ENCODE measurements around the gene SERPINH1.

SERPINH1 gene

DNA sequence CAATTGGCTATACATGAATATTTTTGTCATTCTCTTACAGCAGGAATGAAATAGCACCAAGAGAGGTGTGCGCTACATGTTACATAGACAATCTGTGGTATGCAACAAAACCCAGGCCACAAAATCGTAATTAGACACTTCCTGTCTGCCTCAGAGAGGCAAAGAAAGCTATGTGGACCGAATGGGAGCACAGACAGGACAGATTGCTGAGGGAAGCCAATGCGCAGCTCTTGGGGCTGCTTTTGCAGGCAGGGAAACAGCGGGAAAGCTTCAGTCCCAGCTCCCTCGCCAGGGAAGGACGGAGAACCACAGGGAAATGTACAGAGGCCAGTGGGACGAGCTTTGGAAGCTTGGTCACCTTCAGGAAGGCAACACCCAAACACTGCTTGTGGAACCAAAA, 40.9 kb downstream of the SERPINH1 start:
- DNase-seq: no peak

DNA sequence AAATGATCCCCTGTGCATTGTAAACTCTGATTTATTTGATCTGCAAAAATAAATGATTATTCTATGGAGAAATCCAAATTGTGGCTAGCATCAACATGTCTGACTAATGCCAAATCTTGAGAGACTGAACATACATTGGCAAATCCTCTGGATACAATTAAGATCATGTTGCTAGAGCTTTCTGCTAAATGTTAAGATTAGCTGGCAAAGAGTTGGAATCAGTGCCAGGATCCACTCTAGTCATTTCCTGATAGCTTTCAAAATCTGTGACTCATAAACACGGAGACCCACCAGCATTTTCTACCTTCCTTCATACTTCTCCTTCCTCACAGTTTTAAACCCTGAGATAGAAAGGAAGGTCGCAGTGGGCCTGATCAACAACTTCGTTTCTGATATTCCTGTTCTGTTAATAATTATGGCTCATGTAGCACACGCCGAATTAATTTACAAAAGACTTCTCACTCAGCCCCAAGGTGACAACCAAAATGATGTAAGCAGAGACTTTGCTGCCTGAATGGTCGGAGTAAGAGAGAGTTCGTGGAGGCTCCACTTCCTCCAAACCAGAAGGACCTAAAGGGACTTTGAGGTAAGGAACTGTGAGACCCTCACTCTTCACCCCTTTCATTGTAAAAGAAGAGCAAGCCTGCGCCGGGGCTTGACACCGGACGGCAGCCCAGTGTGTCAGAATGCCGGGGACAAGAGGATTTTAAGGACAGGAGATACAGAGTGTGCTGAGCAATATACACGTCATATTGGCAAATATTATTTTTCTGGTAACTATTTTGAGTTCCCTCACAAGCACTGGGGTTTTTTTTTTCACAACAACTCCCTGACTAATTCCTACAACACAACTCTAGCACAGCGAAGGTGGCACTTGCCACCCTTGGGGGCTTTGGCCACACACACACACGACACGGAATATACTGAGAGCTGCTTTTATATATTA, 42.0 kb downstream of the SERPINH1 start:
- DNase-seq: peak; percentile 24

DNA sequence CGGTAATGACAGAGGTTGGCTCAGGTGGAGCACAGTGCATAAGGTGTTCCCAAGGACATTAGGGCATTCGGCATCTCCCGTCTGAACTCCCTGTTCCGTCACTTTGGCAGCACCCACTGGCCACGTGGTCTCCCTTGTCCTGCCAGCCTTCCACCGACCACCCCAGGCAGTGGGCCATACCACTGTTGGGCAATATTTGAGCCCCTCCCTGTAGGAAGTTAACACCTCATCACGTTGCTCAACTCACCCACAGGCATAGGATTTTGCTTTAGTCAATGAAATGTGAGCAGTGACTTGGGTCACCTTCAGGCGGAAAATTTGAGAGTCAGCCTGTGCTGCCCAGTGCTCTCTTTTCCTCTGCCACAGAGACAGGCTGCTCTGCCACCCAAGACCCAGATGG, 44.0 kb downstream of the SERPINH1 start:
- DNase-seq: no peak

DNA sequence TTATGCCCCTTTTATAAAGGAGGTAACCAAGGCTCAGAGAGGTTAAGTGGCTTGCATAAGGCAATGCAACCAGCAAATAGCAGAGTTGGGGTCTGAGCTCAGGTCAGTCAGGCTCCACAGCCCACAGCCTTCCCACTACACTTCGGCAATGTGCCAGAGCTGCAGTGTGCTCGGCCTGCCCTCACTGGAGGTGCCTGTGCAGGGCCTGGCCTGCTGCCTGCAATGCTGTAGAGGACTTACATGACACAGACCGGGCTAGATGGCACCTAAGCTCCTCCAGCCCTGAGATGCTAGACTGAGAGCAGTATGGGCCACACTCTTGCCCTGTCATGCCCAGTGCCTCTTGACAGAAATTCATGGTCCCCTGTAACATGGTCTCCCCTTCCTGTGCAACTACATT, 49.8 kb downstream of the SERPINH1 start:
- DNase-seq: no peak

DNA sequence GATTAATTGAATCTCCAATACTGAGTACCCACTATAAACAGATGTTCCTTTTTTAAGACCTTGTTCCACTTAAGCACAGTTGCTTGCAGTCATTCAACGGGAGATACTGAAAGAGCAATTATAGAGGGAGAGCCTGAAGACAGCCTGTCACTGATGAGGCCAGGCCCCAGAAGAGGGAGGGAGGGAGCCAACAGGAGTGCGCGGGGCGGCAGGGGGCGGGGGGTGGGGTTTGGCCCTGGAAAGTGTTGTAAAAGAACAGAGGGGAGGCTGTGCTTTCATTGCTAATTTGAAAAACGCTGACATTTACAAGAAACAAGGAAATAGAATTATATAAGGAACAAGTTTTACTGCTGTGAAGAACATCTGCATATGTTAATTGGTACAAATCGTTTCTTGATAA, 53.7 kb downstream of the SERPINH1 start:
- DNase-seq: no peak

DNA sequence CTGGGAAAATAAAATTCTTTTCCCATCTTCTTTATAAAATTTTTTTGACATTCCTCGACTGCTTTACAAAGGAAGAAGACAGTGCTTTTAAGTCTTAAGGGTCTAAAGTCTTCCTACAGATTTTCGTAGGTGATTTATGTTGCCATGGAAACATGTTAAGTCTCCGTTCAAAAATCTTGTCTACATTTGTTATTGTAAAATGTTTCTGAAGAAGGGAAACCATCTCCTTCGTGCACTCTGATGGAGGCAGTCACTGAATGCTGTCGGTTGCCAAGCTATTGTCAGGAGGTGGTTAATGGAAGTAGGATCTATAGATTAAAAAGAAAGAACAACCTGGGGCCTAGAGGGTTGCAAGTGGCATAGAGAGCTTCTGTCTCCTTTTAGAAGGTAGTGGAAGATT, 54.2 kb downstream of the SERPINH1 start:
- DNase-seq: no peak

Measured in DMS79 treated with DMSO at 0.1 percent for 48 hours (cell line).